Stimulated activated CD4-positive, alpha-beta T cell treated with anti-CD3 and anti-CD28 coated beads, Interleukin-1b, Interleukin-23, amount 100 ng/mL, for 48 hours (primary cell): Measurements from ENCODE around the gene CHRM1.
A peak's percentile ranks its signal among the peaks of the same experiment; 100 is the strongest.

Source experiments
- DNase-seq: peaks from one replicate; pipeline ENCODE4 v3.0.0-alpha.2; 2020

The CHRM1 gene

DNA sequence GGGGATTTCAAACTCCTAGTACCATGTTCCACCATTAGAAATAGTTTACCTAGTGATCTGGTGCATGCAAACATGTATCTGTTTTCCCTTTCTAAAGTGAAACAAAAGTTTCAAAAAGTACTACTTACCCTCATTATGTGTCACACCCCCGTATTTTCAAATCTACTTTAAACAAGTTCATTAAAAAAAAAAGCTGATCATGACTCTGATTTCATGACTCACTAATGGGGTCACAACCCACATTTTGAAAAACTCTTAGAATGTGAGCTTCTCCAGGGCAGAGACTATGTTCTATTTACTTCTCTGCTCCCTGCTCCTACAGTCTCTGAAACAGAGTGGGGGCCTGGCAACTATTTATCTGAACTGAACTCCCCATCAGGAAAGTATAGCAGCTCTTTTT, 18.2 kb downstream of the CHRM1 start:
- DNase-seq = no peak

DNA sequence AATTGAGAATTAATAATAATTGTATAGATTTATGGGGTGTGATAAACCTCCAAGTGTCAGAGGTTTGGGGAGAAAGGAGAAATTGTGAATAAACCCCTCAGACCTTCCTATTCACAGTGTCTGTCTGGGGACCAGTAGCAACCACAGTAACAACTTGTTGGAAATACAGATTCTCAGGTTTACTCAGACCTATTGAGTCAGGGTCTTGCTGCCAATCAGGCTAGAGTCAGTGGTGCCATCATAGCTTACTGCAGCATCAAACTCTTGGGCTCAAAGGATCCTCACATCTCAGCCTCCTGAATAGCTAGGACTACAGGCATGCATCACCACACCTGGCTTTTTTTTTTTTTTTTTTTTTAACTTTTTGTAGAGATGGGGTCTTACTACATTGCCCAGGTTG, 23.1 kb downstream of the CHRM1 start:
- DNase-seq = no peak

DNA sequence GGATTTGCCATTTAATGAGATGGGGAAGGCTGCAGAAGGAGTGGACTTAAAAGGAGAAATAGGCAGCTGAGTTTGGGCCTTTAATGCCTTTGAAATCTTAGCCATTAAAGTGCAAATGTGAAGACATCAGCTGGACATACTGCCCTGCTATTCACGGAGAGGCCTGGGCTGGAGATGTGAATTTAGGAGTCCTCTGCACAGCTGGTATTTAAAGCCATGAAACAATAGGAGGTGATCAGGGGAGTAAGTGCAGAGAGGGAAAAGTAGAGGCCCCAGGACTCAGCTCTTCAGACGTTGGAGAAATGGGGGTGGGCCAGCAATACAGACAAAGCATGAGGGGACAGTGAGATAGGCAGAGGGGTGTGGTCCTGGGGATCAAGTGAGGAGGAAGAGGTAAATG, 23.9 kb downstream of the CHRM1 start:
- DNase-seq = no peak

DNA sequence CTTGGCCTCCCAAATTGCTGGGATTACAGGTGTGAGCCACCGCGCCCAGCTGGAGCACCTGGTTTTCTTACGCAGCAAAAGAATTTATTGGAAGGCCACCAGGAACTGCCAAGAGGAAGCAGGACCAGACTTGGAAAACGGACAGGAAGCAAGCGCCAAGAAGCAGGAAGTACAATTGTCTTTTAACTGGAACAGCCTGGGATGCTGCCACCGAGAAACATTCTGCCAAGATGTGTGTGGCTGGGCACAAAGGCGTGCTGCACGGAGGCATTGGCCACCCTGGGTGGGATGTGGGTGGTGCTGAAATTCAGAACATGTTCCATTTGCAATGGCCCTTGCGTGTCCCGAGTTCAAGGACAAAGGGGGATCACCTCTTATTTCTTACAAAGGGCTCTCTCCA, 25.1 kb downstream of the CHRM1 start:
- no peak for DNase-seq

DNA sequence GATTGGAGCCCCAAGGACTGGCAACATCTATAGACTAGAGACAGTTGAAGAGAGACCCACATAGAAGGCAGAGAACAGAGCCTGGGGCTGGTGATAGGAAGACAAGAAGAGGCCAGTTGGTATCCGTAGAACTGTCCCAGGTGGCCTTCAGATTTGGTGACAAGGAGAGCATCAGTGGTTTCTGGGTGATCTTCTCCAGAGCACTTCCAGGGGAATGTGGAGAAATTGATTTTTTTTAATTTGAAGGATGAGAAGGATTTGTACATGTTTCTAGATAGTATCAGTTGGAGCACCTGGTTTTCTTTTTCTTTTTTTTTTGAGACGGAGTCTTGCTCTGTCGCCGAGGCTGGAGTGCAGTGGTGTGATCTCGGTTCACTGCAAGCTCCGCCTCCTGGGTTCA, 25.7 kb downstream of the CHRM1 start:
- DNase-seq = no peak

DNA sequence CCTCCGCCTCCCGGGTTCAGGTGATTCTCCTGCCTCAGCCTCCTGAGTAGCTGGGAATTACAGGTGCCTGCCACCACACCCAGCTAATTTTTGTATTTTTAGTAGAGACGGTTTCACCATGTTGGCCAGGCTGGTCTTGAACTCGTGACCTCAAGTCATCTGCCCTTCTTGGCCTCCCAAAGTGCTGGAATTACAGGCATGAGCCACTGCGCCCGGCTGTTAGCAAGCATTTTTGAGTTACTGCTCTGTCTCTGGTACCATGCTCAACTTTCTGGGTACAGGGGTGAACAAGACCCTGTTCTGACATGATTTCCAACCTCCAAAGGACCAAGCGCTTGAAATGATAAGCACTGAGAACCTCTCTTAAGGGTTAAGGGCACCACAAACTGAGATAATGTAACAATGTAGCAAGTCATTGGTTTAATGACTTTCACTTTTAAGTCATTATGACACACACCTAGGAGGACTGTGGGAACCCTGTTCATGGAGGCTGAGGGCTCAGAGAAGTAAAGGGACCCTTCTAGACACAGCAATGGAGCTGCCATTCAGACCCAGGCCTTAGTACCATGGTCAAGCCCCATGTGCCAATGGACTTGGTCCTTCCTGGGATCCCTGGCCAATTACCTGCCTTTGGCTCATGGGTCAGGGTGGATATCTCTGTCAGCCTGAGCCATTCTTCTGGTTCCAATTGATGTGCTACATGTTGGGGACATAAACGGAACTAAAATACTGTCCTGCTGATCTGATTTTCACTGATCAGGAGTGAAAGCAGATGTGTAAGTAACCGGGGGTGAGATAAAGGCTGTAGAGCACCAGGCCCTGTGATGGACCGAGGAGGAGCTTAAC, 28.9 kb downstream of the CHRM1 start:
- no peak for DNase-seq

DNA sequence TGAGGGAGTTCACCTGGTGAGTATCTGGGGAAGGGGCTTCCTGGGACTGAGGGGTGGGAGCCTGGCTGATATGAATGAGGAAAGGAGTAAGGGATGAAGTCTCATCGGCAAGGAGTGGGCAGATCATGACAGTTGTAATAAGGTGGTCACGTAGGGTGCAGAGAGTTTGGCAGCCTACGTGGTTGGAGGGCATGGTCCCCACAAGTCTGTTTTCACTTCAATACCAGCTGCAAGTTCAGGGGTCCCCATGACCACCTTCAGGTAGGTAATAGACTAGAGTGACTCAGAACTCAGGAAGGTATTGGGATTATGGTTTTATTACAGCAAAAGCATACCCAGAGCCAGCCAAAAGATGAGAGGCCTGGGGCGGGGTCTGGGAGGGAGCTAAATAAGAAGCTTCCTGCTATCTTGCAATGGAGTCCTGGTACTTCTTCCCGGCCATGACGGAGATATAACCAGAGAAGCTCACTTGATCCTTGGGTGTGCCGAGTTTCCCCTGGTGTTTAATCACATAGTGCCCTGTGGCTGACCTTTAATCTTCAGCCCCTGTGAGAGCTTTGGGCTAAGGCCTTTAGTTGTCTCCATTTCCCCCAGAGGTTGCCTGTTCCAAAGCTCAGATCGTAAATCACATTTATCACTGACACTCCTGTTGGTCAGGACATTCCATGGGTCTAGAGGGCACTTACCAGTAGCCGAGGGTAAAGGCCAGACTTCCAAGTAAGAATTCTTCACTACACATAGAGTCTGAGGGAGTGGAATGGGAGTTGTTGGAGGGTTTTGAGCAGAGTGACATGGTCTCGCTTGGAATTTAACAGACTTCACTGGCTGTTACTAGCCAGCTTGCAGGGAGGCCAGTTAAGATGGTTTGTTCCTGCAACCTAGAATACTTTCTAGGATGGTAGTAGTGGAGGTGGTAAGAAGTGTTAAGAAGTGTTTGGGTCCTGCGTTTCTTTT, 31.4 kb downstream of the CHRM1 start:
- DNase-seq = no peak

DNA sequence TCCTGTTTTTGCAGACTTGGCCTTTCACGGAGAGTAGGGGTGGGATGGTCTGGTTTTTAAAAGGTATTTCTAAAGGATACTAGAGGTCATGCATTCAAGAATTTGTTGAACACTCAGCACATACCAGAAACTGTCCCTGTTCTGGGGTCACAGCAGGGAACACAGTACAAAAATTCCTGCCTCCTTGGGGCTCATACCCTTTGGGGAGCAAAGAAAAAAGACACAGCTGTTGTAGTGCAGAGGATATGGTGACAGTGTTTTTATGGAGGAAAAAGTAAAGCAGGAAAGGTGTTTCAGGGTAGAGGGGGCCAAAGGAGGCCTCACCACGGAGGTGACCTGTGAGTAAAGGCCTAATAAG, 32.1 kb downstream of the CHRM1 start:
- DNase-seq = no peak

DNA sequence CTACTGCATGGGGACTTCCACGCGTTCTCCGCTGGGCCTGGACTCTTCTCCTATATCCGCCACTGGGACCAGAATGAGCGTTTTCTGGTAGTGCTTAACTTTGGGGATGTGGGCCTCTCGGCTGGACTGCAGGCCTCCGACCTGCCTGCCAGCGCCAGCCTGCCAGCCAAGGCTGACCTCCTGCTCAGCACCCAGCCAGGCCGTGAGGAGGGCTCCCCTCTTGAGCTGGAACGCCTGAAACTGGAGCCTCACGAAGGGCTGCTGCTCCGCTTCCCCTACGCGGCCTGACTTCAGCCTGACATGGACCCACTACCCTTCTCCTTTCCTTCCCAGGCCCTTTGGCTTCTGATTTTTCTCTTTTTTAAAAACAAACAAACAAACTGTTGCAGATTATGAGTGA, 32.8 kb downstream of the CHRM1 start:
- no peak for DNase-seq

DNA sequence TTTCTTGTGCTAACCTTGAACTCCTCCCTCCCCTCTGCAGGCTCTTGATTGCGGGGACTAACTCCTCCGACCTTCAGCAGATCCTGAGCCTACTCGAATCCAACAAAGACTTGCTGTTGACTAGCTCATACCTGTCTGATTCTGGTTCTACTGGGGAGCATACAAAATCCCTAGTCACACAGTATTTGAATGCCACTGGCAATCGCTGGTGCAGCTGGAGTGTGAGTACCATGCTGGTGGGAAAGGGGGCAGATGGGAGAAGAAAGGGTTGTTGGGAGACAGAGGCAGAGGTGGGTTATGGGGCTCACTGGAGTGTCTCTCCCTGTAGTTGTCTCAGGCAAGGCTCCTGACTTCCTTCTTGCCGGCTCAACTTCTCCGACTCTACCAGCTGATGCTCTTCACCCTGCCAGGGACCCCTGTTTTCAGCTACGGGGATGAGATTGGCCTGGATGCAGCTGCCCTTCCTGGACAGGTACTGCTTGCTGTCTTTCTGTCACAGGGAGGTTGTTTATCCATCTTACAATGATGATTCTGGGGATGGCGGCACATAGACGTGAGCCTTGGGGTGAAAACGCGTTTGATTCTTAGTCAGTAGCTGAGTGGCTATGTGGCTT, 35.9 kb downstream of the CHRM1 start:
- DNase-seq = no peak

DNA sequence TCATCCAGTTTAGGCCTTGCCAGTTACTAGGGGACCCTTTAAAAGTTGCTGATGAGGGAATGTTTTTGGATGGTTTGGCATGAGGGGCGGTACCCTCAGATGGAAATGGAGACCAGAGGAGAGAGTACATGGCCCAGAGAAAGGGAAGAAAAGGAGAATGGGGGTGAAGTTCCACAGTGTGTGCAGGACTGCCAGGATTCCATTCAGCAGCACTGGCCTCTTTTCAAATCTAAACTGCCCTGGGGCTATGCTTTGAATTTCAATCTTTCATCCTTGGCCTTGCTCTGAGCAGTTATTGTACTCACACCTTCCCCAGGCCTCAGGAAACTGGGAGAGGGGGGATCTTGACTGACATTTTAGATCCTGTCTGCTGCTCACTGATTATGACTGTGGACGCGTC, 37.5 kb downstream of the CHRM1 start:
- DNase-seq = no peak

DNA sequence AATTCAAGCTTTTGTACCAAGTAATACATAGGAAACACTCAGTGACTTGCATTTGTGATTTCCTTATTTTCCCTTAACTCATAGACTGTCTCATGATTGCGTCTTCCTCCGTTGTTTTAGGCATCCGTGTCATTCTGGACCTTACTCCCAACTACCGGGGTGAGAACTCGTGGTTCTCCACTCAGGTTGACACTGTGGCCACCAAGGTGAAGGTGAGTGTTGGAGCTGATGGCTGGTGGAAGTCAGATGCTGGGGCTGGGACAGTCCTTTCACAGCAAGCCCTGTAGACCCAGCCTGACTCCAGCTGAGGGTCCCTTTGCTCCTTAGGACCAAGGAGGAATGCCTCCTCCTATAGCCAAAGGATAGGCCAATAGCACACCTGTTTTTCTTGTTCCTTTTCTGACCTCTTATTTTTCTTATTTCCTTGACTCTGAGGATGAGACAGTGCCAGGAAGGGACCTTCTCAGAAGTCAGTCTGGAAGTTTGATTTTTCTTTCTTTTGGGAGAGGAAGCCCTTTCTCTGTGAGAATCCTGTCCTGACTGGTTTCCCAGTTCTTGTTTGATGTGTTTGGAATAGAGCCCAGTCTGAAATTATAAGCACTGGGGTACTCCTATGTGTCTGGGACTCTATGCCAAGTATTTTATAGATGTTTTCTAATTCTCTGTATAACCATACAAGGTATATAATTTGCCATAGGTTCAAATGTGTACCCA, 38.2 kb downstream of the CHRM1 start:
- no peak for DNase-seq

DNA sequence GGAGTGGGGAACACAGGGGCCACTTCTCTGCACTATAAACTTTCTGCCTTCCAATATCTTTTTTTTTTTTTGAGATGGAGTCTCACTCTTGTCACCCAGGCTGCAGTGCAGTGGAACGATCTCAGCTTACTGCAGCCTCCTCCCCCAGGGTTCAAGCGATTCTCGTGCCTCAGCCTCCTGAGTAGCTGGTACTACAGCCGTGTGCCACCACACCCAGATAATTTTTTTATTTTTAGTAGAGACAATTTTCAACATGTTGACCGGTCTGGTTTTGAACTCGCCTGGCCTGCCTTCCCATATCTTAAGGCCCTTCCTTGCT, 38.8 kb downstream of the CHRM1 start:
- DNase-seq = no peak

DNA sequence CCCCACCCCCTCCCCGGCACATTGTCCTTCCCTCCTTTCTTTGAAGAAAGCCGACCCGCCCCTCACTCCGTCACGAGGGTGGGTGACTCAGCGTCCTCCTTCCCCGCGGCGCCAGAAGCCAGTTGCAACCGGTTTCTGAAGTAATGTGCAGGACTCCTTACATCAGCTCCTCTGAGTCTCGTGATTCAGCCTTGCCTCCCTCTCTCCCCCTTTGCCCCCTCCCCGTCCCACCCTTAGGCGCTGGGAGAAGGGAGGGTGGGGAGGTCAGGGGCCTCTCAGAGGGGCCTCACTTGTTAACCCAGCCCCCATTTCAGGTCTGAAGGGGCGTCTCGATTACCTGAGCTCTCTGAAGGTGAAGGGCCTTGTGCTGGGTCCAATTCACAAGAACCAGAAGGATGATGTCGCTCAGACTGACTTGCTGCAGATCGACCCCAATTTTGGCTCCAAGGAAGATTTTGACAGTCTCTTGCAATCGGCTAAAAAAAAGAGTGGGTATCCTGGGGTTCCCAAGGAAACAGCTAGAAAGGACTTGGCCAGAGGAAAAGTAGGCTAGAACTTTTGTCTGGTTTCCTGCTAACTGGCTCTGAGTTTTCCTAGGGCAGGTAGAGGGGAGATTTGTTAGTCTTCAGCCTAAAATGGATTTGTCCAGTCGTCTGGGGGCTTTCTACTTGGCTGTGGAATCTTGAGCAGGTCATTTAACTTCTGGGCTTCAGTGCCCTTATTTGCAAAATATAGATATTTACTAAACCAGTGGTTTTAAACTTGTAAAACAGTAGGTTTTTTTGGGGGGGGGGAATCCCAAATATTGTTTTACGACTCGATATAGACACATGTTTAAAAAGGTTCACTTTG, 39.4 kb downstream of the CHRM1 start:
- DNase-seq = peak; percentile 97

DNA sequence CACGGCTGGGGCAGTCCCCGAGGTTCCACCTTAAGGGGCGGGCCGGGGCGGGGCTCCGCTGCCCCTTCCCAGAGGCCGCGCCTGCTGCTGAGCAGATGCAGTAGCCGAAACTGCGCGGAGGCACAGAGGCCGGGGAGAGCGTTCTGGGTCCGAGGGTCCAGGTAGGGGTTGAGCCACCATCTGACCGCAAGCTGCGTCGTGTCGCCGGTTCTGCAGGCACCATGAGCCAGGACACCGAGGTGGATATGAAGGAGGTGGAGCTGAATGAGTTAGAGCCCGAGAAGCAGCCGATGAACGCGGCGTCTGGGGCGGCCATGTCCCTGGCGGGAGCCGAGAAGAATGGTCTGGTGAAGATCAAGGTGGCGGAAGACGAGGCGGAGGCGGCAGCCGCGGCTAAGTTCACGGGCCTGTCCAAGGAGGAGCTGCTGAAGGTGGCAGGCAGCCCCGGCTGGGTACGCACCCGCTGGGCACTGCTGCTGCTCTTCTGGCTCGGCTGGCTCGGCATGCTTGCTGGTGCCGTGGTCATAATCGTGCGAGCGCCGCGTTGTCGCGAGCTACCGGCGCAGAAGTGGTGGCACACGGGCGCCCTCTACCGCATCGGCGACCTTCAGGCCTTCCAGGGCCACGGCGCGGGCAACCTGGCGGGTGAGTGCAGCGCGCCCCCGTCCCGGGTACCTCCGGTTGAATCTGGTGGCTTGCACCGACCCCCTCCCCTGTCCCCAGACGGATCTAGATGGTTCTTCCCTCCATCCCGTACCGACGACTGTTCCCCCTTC, 40.2 kb downstream of the CHRM1 start, which contains the start of gene SLC3A2:
SLC3A2 (plus strand) TSS at position 94 of the 776 bp plus-strand sequence; CDS start at position 222, 128 bp downstream.
- peak; percentile 86 for DNase-seq

DNA sequence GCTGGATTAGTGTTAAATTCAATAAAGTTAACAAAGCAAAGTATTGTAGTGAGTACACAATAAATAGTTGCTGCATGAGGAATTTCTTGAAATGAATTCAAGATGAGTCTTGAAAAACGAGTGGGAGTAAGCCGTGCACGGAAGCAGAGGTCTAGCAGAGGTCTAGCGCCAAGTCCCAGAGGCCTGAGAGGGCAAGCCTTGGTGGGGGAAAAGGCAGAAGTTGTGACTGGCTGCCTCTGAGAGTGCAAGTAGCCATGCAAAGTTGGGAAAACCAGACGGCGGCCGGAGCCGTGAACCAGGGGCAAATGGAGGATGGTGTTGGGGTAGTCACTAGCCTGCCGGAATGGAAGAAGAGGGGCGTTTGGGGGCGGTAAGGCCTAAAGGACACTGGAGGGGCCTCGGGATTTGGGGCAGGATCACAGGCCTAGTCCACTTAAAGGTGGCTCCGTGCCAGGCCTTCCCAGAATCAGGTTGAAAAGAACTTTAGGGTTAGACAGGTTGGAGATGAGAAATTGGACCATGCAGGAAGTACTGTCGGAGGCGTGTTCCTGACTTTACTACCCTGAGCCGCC, 40.8 kb downstream of the CHRM1 start:
- peak; percentile 63 for DNase-seq

DNA sequence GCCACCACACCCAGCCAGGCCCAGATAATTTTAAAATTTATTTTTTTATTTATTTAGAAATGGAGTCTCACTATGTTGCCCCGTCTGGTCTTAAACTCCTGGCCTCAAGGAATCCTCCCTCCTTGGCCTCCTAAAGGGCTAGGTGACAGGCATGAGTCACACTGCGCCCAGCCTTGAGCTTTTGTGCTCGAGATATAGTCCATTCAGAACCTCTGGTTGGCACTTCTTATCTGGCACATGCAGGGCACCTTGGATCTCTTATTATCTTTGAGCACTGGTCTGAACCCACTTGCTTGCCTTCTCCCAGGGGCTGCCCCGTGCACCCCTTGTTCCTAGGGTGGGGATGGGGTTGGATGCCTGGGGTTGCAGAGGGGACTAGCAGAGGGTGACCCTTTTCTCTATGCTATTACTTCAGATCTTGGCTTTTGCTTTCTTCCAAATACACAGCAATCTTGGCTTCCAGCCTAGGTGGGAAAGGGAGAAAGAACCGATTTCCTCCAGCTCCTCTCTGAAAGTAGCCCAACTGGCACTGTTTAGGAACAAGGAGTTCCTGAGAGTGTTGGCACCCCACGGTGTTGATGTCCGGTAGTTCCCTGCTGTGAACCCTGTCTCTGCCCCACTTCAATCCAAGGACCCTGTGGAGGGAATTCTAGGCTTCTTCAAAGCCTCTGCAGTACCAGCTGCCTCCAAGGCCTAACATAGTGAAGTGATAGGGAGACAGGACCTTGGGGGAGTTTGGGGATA, 41.8 kb downstream of the CHRM1 start:
- DNase-seq = no peak

DNA sequence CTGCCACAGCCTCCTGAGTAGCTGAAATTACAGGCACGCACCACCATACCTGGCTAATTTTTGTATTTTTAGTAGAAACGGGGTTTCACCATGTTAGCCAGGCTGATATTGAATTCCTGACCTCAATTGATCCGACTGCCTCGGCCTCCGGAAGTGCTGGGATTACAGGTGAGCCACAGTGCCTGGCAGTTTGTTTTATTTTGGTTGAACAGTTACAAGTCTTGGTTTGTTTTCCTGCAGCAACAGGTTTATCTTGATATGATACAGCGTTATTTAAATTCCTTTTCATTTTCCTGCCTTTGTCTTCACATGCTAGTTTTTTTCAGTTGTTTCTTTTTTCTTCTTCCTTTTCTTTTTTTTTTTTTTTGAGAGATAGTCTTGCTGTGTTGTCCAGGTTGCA, 44.5 kb downstream of the CHRM1 start:
- no peak for DNase-seq

DNA sequence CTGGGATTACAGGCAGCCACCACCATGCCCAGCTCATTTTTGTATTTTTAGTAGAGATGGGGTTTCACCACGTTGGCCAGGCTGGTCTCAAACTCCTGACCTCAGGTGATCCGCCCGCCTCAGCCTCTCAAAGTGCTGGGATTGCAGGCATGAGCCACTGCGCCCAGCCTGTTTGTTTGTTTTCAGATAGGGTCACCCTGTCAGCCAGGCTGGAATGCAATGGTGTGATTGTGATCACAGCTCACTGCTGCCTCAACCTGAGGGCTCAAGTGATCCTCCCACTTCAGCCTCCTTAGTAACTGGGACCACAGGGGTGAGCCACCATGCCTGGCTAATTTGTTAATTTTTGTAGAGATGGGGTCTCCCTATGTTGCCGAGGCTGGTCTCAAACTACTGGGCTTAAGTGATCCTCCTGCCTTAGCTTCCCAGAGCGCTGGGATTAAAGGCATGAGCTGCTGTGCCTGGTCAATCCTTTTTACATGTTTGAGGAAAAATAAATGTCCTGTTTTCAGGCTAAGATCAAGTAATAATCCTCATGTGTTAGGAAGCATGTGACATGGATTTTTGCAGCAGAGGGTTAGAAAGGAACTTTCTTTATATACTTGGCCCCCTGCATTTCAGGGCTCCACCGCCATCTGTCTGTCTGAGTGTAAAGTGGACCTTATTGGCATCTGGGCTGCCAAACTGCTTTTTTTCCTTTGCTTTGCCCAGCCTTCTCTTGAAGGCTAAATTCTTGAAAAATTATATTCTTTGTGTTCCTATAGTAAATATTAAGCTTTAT, 45.3 kb downstream of the CHRM1 start:
- DNase-seq = no peak
